VCaP (cell line): ENCODE data around the gene KRTAP10-8.

Source experiments
- H3K27ac ChIP-seq: fragments of 450-650 bp; 2 replicates; pipeline ENCODE4 v1.5.1; 2017
- TF ChIP-seq, protein P1 (sequence below): fragments of 450-650 bp; conservative IDR thresholded peaks from 2 replicates; pipeline ENCODE4 v1.5.1; 2017; ENCODE audit warnings: mild to moderate bottlenecking, moderate library complexity

Gene KRTAP10-8, protein sequence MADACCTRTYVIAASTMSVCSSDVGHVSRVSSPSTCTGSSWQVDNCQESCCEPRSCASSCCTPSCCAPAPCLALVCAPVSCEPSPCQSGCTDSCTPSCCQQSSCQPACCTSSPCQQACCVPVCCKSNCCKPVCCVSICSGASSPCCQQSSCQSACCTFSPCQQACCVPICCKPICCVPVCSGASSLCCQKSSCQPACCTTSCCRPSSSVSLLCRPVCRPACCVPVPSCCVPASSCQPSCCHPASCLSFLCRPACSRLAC

DNA sequence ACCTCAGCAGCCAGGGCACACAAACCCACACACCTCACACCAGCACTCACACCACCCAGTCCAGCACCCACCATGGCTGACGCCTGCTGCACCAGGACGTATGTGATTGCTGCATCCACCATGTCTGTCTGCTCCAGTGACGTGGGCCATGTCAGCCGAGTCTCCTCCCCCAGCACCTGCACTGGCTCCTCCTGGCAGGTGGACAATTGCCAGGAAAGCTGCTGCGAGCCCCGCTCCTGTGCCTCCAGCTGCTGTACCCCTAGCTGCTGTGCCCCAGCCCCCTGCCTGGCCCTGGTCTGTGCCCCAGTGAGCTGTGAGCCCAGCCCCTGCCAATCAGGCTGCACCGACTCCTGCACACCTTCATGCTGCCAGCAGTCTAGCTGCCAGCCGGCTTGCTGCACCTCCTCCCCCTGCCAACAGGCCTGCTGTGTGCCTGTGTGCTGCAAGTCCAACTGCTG, at the start of gene KRTAP10-8:
KRTAP10-8 (plus strand) TSS at position 51 of the 458 bp plus-strand sequence; CDS start at position 73, 22 bp downstream.
- TF ChIP-seq, protein P1, sequence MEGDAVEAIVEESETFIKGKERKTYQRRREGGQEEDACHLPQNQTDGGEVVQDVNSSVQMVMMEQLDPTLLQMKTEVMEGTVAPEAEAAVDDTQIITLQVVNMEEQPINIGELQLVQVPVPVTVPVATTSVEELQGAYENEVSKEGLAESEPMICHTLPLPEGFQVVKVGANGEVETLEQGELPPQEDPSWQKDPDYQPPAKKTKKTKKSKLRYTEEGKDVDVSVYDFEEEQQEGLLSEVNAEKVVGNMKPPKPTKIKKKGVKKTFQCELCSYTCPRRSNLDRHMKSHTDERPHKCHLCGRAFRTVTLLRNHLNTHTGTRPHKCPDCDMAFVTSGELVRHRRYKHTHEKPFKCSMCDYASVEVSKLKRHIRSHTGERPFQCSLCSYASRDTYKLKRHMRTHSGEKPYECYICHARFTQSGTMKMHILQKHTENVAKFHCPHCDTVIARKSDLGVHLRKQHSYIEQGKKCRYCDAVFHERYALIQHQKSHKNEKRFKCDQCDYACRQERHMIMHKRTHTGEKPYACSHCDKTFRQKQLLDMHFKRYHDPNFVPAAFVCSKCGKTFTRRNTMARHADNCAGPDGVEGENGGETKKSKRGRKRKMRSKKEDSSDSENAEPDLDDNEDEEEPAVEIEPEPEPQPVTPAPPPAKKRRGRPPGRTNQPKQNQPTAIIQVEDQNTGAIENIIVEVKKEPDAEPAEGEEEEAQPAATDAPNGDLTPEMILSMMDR = no peak
- no peak within 1 kb of the TSS for H3K27ac ChIP-seq

DNA sequence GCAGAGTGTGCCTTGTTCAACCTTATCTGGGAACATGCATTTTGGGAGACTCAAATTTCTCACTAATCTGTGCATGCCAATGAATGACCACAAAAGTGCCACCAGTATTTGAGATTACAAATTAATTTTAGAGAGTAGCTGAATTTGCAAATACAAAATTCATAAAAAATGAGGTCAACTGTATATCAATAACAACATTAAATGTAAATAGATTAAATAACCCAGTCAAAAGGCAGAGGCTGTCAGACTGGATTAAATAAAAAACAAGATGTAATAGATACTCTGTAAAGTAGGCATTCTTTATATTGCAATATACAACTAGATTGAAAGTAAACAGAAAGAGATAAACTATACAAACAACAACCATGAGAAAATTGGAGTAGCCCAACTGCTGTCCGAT, 47.8 kb upstream of the KRTAP10-8 start:
- no peak overlapping the region for H3K27ac ChIP-seq
- TF ChIP-seq, protein P1 = no peak

DNA sequence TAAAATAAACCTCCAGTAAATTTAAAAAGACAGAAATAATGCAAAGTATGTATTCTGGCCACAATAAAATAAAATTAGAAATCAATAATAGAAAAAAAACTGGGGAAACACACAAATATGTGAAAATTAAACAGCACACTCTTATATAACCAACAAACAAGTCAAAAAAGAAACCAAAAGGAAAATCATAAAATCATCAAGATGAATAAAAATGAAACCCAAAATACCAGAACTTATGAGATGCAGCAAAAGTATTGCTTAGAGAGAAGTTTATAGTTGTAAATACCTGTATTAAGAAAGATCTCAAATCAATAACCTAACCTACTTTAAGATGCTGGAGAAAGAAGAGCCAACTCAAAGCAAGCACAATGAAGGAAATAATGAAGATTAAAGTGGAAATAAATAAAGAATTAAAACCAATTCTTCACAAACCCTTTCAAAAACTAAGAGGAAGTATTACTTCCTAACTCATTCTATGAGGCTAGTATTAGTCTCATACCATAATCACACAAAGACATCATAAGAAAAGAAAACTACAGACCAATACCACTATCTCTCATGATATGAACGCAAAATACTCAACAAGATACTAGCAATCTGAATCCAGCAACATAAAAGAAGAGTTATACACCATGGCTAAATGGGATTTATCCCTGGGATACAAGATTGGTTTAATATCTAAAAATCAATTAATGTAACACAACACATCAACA, 46.8 kb upstream of the KRTAP10-8 start:
- H3K27ac ChIP-seq = no peak overlapping the region
- TF ChIP-seq, protein P1 = no peak

DNA sequence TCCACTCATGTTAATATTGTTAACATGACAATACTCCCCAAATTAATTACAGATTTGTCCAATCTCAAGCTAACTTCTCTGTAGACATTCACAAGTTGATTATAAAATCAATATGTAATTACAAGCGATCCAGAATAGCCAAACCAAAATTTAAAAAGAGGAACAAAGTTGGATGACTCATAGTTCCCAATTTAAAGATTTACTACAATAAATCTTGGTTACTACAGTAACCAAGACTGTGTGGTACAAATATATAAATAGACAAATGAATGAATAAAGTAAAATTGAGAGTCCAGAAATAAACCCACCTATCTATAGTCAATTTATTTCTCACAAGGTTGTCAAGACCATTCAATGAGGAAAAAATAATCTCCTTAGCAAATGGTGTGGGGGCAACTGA, 45.5 kb upstream of the KRTAP10-8 start:
- no peak overlapping the region for H3K27ac ChIP-seq
- TF ChIP-seq, protein P1 = no peak

DNA sequence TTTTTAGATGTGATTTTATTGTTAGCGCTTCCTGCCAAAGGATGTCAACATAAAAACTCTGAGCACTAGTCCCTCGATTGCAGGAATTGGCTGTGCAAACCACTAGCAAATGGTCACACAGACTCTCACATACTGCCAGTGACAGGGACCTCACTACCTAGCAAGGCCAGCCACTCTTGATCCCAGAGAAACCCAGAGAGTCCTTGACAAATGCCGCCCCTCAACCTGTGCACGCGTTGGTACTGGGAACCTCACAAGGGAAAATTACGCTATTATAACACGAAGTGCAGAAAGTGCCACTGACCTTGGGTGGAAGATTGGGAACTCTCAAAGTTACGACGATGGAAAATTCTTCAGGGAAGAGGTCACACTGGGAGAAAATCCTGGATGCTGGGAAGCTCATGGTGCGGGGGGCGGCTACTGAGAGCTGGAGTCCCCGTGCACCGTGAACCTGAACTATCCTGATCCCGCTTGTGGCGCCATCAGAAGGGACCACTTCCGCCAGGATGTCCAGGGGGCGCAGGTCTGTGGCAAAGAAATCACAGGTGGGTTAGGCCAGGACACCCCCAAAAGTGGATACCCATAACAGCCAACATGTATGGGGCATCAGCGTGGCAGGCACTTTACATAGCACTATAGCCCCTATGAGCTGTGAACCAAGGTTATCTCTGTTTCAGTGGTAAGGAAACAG, 44.3 kb upstream of the KRTAP10-8 start:
- TF ChIP-seq, protein P1 = no peak

DNA sequence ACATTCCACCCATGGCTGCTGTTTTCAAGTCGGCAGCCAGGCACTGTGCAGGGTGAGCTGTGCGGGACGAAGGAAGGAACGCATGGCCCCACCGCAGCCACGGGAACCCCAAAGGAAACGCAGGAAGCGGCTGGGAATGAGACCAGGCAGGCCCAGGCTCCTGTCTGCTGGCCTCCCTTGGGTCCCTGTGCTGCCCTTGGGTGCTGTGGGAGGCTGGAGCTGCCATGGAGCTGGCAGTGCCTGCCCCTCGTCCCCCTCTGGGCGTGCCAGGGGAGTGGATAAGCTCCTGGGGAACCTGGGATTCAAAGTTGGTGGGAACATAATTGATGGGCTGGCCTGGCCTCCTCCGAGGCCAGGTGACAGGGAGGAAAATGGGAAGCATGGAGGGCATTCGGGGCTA, 43.6 kb upstream of the KRTAP10-8 start:
- no peak overlapping the region for H3K27ac ChIP-seq
- TF ChIP-seq, protein P1 = no peak

More for the DNA sequence above, 44.3 kb upstream of the KRTAP10-8 start:
- no peak overlapping the region for H3K27ac ChIP-seq
